HG03135 (cell line): ENCODE results near the gene PRSS3.
"Not testable (repeated sequence)": the region's sequence is repeated elsewhere in the genome, so short reads cannot be mapped to it uniquely, and the experiment has no call there.

ENCODE experiments used
- ATAC-seq: cut with Tn5 transposase; IDR thresholded peaks from one replicate; pipeline ENCODE4 v1.9.1; 2021; ENCODE audit warnings: mild to moderate bottlenecking, moderate library complexity; ENCODE audit not compliant: unreplicated experiment

PRSS3 gene

GRCh38 chr9:33816327-33817252 lies 21.2 kb downstream of the PRSS3 start, which contains the start of gene UBE2R2:
Gene UBE2R2 (plus strand): TSS chr9:33817160. CDS start chr9:33817758, 598 bp downstream.
- peak; percentile 46 for ATAC-seq

- no peak for ATAC-seq
These were observed 22.2 kb downstream of the PRSS3 start for GRCh38 chr9:33817327-33818166.

GRCh38 chr9:33818167-33818846 lies 22.9 kb downstream of the PRSS3 start:
- ATAC-seq, result no peak

GRCh38 chr9:33818847-33819500 lies 23.6 kb downstream of the PRSS3 start:
- no peak for ATAC-seq

GRCh38 chr9:33820231-33820745 lies 24.9 kb downstream of the PRSS3 start:
- ATAC-seq, result no peak

- ATAC-seq, result no peak
These were observed 28.4 kb downstream of the PRSS3 start for GRCh38 chr9:33823801-33824200.

GRCh38 chr9:33827285-33827684 lies 31.9 kb downstream of the PRSS3 start:
- ATAC-seq, result not testable (repeated sequence)

GRCh38 chr9:33829641-33830230 lies 34.4 kb downstream of the PRSS3 start:
- not testable (repeated sequence) for ATAC-seq

GRCh38 chr9:33835625-33836260 lies 40.4 kb downstream of the PRSS3 start:
- ATAC-seq, result no peak

GRCh38 chr9:33836261-33836660 lies 40.9 kb downstream of the PRSS3 start:
- ATAC-seq, result not testable (repeated sequence)

GRCh38 chr9:33837138-33837537 lies 41.8 kb downstream of the PRSS3 start:
- no peak for ATAC-seq

GRCh38 chr9:33840381-33840780 lies 45.0 kb downstream of the PRSS3 start:
- no peak for ATAC-seq

GRCh38 chr9:33843312-33843961 lies 48.1 kb downstream of the PRSS3 start:
- no peak for ATAC-seq

GRCh38 chr9:33846231-33846630 lies 50.9 kb downstream of the PRSS3 start:
- no peak for ATAC-seq

GRCh38 chr9:33847894-33848205 lies 52.5 kb downstream of the PRSS3 start:
- not testable (repeated sequence) for ATAC-seq
